ENCODE data around the gene PAK4. TPM values are rescaled to one million over a fixed set of nuclear protein-coding genes. Genes with fewer than 3 reads are reported as not detected.
"Not testable (repeated sequence)": the region's sequence is repeated elsewhere in the genome, so short reads cannot be mapped to it uniquely, and the experiment has no call there.

The PAK4 gene
- total RNA-seq, 1 experiment from 2014 or later: 63.1 TPM

GRCh38 chr19:39218230-39219007, 92.8 kb downstream of the PAK4 start:
- H3K4me2 ChIP-seq (ENCODE audit: insufficient read depth, insufficient read length, low read length): no peak overlapping the region
- no peak overlapping the region for H4K8ac ChIP-seq (replicated peaks; ENCODE audit: insufficient read length, low read depth, low read length)
- no peaks in the 10 kb centered on the region for H3K79me1 ChIP-seq (ENCODE audit: insufficient read depth, low read depth, low read length, poor library complexity, severe bottlenecking)
- no peak for DNase-seq
- H3K4me1 ChIP-seq (ENCODE audit: insufficient read depth, low read length): no peaks in the 10 kb centered on the region
- no peaks in the 10 kb centered on the region for H3K23me2 ChIP-seq (ENCODE audit: insufficient read length, low read depth, low read length, poor library complexity, severe bottlenecking)
- no peak overlapping the region for H2AFZ ChIP-seq (ENCODE audit: low read length)
- no peaks in the 10 kb centered on the region for H3K9me3 ChIP-seq (ENCODE audit: control insufficient read depth, low read depth, low read length)
- H3K27ac ChIP-seq (ENCODE audit: insufficient read length, low read depth, low read length): no peak overlapping the region
- no peak overlapping the region for H4K5ac ChIP-seq (ENCODE audit: insufficient read length, low read depth, low read length)
- H3K27me3 ChIP-seq (ENCODE audit: insufficient read depth, low read length): peaks cover 3% of the 10 kb centered on the region; the same call in 1 of the 2 replicates
- no peak overlapping the region for H3K23ac ChIP-seq (ENCODE audit: insufficient read length, low read depth, low read length)
- no peak overlapping the region for H3K4me3 Mint-ChIP-seq
- no peaks in the 10 kb centered on the region for H3K4me1 Mint-ChIP-seq
- H2BK120ac ChIP-seq (ENCODE audit: low read depth, low read length, poor library complexity, severe bottlenecking): no peak overlapping the region
- peaks cover 53% of the 10 kb centered on the region for H3K27me3 Mint-ChIP-seq (ENCODE audit: low read depth)
- no peak overlapping the region for H3K27ac Mint-ChIP-seq
- H3K56ac ChIP-seq (ENCODE audit: insufficient read length, low read depth, low read length): no peak overlapping the region
- WGBS (ENCODE audit: extremely low coverage, insufficient read length, low lambda C conversion rate): no CpG with 5 or more reads among the region's 15 CpGs
- no peaks in the 10 kb centered on the region for H4K20me1 ChIP-seq (ENCODE audit: control insufficient read depth, insufficient read depth, insufficient read length)
- no peak overlapping the region for H4K91ac ChIP-seq (ENCODE audit: insufficient read length, low read depth, low read length)
- H2BK20ac ChIP-seq (ENCODE audit: low read depth, low read length, poor library complexity, severe bottlenecking): no peak overlapping the region
- no peaks in the 10 kb centered on the region for H3K79me2 ChIP-seq (ENCODE audit: insufficient read depth, low read length)
- H3T11ph ChIP-seq (ENCODE audit: low read length): no peak overlapping the region
- no peak overlapping the region for H3K14ac ChIP-seq (ENCODE audit: insufficient read depth, low read length)
- H3K18ac ChIP-seq (ENCODE audit: insufficient read length, low read depth, low read length): no peak overlapping the region
- H3K9ac ChIP-seq (ENCODE audit: extremely low read depth, insufficient read length, low read length): no peak overlapping the region
- no peak overlapping the region for H2BK15ac ChIP-seq (ENCODE audit: low read depth, low read length)
- no peak overlapping the region for H2BK12ac ChIP-seq (ENCODE audit: insufficient read length, low read depth, low read length)
- H2BK5ac ChIP-seq (ENCODE audit: insufficient read length, low read length): no peak overlapping the region
- TF ChIP-seq CTCF (conservative IDR thresholded peaks at IDR 0.05): no peak
- no peak overlapping the region for H2AK5ac ChIP-seq (ENCODE audit: insufficient read length, low read length)
- peaks cover 0 to 2% (median 0%) of the 10 kb centered on the region in 3 experiments; a peak in 2 of 7 replicates for H3K36me3 Mint-ChIP-seq (ENCODE audit: insufficient read depth in 1 of 3, low read depth in 3 of 3)
- H3K9me3 Mint-ChIP-seq: peaks cover 12 to 15% of the 10 kb centered on the region in 2 experiments
- no peak overlapping the region for H3K4ac ChIP-seq (ENCODE audit: low read depth, low read length)

- DNase-seq; H2BK120ac ChIP-seq (ENCODE audit: low read depth, low read length, poor library complexity, severe bottlenecking); H4K91ac ChIP-seq (ENCODE audit: insufficient read length, low read depth, low read length); H4K5ac ChIP-seq (ENCODE audit: insufficient read length, low read depth, low read length); H2BK15ac ChIP-seq (ENCODE audit: low read depth, low read length); H3K4me2 ChIP-seq (ENCODE audit: insufficient read depth, insufficient read length, low read length); H3K9ac ChIP-seq (ENCODE audit: extremely low read depth, insufficient read length, low read length); H3K18ac ChIP-seq (ENCODE audit: insufficient read length, low read depth, low read length); H3K36me3 Mint-ChIP-seq (ENCODE audit: insufficient read depth in 1 of 3, low read depth in 3 of 3); H2BK20ac ChIP-seq (ENCODE audit: low read depth, low read length, poor library complexity, severe bottlenecking); H3K4me1 Mint-ChIP-seq; H2AK5ac ChIP-seq (ENCODE audit: insufficient read length, low read length); H3K14ac ChIP-seq (ENCODE audit: insufficient read depth, low read length); H3K27ac ChIP-seq (ENCODE audit: insufficient read length, low read depth, low read length); H3K4me1 ChIP-seq (ENCODE audit: insufficient read depth, low read length); H3K23ac ChIP-seq (ENCODE audit: insufficient read length, low read depth, low read length); H3K56ac ChIP-seq (ENCODE audit: insufficient read length, low read depth, low read length); H3T11ph ChIP-seq (ENCODE audit: low read length); H2BK12ac ChIP-seq (ENCODE audit: insufficient read length, low read depth, low read length); H3K4ac ChIP-seq (ENCODE audit: low read depth, low read length); H3K27ac Mint-ChIP-seq; H3K27me3 ChIP-seq (ENCODE audit: insufficient read depth, low read length); H2BK5ac ChIP-seq (ENCODE audit: insufficient read length, low read length); H4K20me1 ChIP-seq (ENCODE audit: control insufficient read depth, insufficient read depth, insufficient read length); H3K23me2 ChIP-seq (ENCODE audit: insufficient read length, low read depth, low read length, poor library complexity, severe bottlenecking); H3K79me1 ChIP-seq (ENCODE audit: insufficient read depth, low read depth, low read length, poor library complexity, severe bottlenecking); H3K9me3 ChIP-seq (ENCODE audit: control insufficient read depth, low read depth, low read length); H3K79me2 ChIP-seq (ENCODE audit: insufficient read depth, low read length); H2AFZ ChIP-seq (ENCODE audit: low read length); H3K4me3 Mint-ChIP-seq; H4K8ac ChIP-seq (replicated peaks; ENCODE audit: insufficient read length, low read depth, low read length): not testable (repeated sequence)
- H3K27me3 Mint-ChIP-seq (ENCODE audit: low read depth): peaks cover 57% of the 10 kb centered on the region
- peaks cover 12 to 15% of the 10 kb centered on the region in 2 experiments for H3K9me3 Mint-ChIP-seq
- no CpG with 5 or more reads among the region's 10 CpGs for WGBS (ENCODE audit: extremely low coverage, insufficient read length, low lambda C conversion rate)
Measured at GRCh38 chr19:39219108-39219507, 93.5 kb downstream of the PAK4 start.

Data from H9 (cell line).